ENCODE results near the gene DGKH.
"Not testable (repeated sequence)": the region's sequence is repeated elsewhere in the genome, so short reads cannot be mapped to it uniquely, and the experiment has no call there.

The DGKH gene

GRCh38 chr13:42041011-42041683 is 7.3 kb upstream of the DGKH start:
- DNase-seq (ENCODE audit: insufficient read length, low spot score), result peak; percentile 30
- FAIRE-seq, result peak; percentile 90

GRCh38 chr13:42041684-42042035 is 6.8 kb upstream of the DGKH start:
- DNase-seq (ENCODE audit: insufficient read length, low spot score), result peak; percentile 47
- no peak for FAIRE-seq

GRCh38 chr13:42043676-42044075 is 4.8 kb upstream of the DGKH start:
- DNase-seq (ENCODE audit: insufficient read length, low spot score) (no peak), FAIRE-seq (no peak)

- FAIRE-seq, result no peak
Measured at GRCh38 chr13:42046448-42046847, 2.0 kb upstream of the DGKH start.

GRCh38 chr13:42047561-42048341 is 697 bp upstream of the DGKH start:
- DNase-seq (ENCODE audit: insufficient read length, low spot score) (peak; percentile 32), FAIRE-seq (peak; percentile 83)

More at GRCh38 chr13:42046448-42046847, 2.0 kb upstream of the DGKH start:
- no peak for DNase-seq (ENCODE audit: insufficient read length, low spot score)

GRCh38 chr13:42048684-42049453 is 421 bp downstream of the DGKH start:
- peak; percentile 67 for DNase-seq (ENCODE audit: insufficient read length, low spot score)
- peak; percentile 84 for FAIRE-seq

GRCh38 chr13:42049454-42049813 is 986 bp downstream of the DGKH start:
- FAIRE-seq, result no peak
- DNase-seq (ENCODE audit: insufficient read length, low spot score), result no peak

- no peak for DNase-seq (ENCODE audit: insufficient read length, low spot score)
Measured at GRCh38 chr13:42054798-42055499, 6.5 kb downstream of the DGKH start.

GRCh38 chr13:42055500-42056085 is 7.1 kb downstream of the DGKH start:
- DNase-seq (ENCODE audit: insufficient read length, low spot score) (no peak), FAIRE-seq (peak; percentile 28)

More at GRCh38 chr13:42054798-42055499, 6.5 kb downstream of the DGKH start:
- FAIRE-seq, result peak; percentile 4

- FAIRE-seq (no peak), DNase-seq (ENCODE audit: insufficient read length, low spot score) (no peak)
Measured at GRCh38 chr13:42056146-42056545, 7.7 kb downstream of the DGKH start.

- no peak for FAIRE-seq
Measured at GRCh38 chr13:42056583-42056982, 8.1 kb downstream of the DGKH start.

GRCh38 chr13:42057918-42058530 is 9.6 kb downstream of the DGKH start:
- DNase-seq (ENCODE audit: insufficient read length, low spot score), result no peak
- peak; percentile 54 for FAIRE-seq

More at GRCh38 chr13:42056583-42056982, 8.1 kb downstream of the DGKH start:
- no peak for DNase-seq (ENCODE audit: insufficient read length, low spot score)

GRCh38 chr13:42061943-42062342 is 13.5 kb downstream of the DGKH start:
- FAIRE-seq (no peak), DNase-seq (ENCODE audit: insufficient read length, low spot score) (no peak)

- FAIRE-seq (no peak), DNase-seq (ENCODE audit: insufficient read length, low spot score) (no peak)
Measured at GRCh38 chr13:42063105-42063504, 14.7 kb downstream of the DGKH start.

- no peak for FAIRE-seq
- DNase-seq (ENCODE audit: insufficient read length, low spot score), result no peak
Measured at GRCh38 chr13:42064259-42064658, 15.8 kb downstream of the DGKH start.

GRCh38 chr13:42064966-42065365 is 16.5 kb downstream of the DGKH start:
- DNase-seq (ENCODE audit: insufficient read length, low spot score) (no peak), FAIRE-seq (no peak)

GRCh38 chr13:42065414-42065813 is 17.0 kb downstream of the DGKH start:
- no peak for DNase-seq (ENCODE audit: insufficient read length, low spot score)

GRCh38 chr13:42066542-42066941 is 18.1 kb downstream of the DGKH start:
- no peak for DNase-seq (ENCODE audit: insufficient read length, low spot score)
- no peak for FAIRE-seq

More at GRCh38 chr13:42065414-42065813, 17.0 kb downstream of the DGKH start:
- FAIRE-seq, result no peak

GRCh38 chr13:42068886-42069285 is 20.4 kb downstream of the DGKH start:
- no peak for FAIRE-seq
- DNase-seq (ENCODE audit: insufficient read length, low spot score), result no peak

- not testable (repeated sequence) for DNase-seq (ENCODE audit: insufficient read length, low spot score); FAIRE-seq
Measured at GRCh38 chr13:42070599-42070998, 22.2 kb downstream of the DGKH start.

Measured in GM19239 (cell line).